GM18909 (cell line): ENCODE data around the gene C3orf22.

Source experiments
- ATAC-seq: cut with Tn5 transposase; IDR thresholded peaks from one replicate; pipeline ENCODE4 v1.9.1; 2021; ENCODE audit warnings: mild to moderate bottlenecking; ENCODE audit not compliant: unreplicated experiment, poor library complexity

C3orf22 gene

GRCh38 chr3:126516936-126517290 is 41.8 kb downstream of the C3orf22 start:
- ATAC-seq = no peak

DNA sequence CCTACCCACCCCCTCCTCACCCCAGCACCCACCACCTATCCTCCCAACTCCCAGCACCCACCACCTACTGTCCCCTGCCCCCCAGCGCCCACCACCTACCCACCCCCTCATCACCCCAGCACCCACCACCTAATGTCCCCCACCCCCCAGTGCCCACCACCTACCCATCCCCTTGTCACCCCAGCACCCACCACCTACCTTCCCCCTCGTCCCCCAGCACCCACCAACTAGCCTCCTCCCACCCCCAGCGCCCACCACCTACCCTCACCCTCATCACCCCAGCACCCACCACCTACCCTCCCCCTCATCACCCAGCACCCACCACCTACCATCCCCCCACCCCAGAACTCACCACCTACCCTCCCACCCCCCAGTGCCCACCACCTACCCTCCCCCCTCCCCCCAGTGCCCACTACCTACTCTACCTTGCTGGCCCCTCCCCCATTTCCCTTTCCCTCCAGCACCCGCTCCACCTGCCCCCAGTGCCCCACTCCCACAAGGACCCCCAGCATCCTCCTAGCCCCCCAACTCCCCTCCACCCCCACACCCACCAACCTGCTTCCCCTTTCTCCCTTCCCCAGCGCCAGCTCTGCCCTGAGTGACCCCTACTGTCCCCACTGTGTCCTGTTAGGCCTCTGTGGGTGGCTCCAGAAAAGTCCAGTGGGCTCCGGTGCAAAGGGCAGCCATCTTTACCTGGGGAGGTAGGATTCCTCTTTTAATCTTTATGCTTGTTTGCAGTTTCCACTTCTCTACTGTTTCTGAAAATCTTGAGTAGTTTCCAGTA is 42.4 kb downstream of the C3orf22 start:
- no peak for ATAC-seq

GRCh38 chr3:126515066-126515706 is 43.5 kb downstream of the C3orf22 start:
- no peak for ATAC-seq

- ATAC-seq = no peak
These were observed 44.6 kb downstream of the C3orf22 start for GRCh38 chr3:126514161-126514560.

GRCh38 chr3:126512916-126513650 is 45.6 kb downstream of the C3orf22 start:
- ATAC-seq = no peak

DNA sequence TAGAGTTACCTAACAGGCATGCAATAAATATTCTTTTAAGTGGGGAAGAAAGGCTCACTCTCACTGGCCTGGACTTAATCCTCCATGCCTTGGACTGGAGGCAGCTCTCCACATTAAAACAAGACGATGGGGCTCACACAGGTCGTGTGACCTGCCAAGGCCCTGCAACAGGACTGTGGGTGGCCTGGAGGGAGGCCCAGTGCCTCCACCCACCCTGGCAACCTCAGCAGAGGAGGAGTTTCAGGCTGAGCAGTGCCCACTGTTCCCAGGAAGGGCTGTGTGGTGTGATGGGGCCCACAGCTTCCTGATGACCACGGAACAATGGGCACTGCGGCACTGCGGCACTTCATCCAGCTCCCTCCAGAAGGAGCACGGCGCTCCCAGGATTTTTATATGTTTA is 46.7 kb downstream of the C3orf22 start:
- no peak for ATAC-seq

DNA sequence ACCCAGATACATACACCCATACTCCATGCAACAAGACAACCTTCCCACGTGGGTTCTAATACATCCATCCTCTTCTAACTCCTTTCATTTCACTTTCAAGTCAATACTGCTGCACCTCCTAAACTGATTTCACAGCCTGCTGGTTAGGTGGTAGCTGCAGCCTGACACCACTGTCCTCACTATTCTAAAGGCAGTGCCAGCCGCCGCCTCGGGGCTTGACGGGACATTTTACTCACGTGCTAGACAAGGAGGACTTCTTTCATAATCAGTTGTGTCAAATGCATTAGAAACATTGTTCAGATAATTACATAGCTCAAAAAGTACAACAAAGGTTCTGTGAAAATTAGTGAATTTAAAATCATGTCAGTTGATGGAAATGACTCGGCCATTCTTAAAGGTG is 47.4 kb downstream of the C3orf22 start:
- no peak for ATAC-seq

DNA sequence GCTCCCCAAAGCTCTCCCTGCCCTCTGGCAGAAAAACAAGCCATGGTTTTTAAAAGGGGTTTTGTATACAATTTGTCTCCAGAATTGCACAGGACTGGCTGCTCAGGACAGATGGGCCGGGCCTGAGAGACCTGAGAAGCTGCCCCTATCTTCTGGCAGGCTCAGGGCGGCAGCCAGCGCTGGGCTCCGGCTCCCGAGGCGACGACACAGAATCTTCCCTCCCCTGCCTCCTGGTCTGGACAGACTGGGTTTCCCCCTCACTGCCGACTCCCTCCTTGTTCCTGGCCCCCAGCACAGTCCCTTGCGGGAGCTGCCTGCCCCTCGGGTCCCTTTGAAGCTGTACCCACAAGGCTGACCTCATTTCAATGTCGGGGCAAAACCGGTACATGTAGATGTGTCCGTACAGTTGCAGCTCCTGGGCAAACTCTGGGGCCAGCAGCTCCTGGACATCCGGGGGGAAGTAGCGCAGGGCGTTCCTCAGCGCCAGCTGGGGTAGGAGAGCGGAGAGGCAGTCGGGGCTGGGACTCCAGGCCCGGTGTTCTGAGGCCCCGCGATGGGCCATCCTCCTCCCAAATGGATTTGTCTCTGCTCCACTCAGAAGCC is 48.3 kb downstream of the C3orf22 start:
- ATAC-seq = no peak

DNA sequence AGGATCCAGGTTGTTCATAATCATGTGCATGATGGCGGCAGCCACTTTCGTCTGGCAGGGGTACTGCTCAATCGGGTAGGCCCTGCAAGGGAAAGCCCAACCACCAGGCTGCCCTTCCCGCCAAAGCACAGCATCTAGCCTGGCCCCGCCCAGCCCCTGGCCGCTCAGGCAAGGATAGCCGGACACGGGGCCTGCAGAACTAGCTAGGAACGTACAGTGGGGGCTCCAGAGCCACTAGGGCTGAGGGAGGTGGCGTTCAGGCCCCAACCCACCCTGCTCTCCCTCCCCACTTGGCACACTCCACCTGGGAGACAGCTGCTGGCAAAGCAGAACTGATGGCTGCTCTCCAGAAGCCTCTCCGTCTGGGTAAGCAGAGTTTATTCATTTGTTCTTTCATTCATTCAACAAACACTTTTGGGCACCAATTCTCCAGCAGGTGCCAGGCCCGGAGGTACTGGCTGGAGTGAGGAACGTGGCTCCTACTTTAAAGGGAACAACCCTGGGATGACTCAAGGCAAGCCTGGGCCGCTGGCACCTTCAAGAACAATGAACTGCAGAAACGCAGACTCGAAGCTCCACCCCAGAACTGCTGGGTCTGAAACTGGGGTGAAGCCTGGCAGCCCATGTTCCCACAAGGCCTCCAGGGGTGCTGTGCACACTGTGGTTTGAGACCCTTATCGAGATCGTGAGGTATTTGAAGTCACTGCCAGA is 49.0 kb downstream of the C3orf22 start:
- no peak for ATAC-seq

GRCh38 chr3:126508564-126508964 is 50.2 kb downstream of the C3orf22 start:
- ATAC-seq = no peak

GRCh38 chr3:126507886-126508285 is 50.8 kb downstream of the C3orf22 start:
- ATAC-seq = no peak

DNA sequence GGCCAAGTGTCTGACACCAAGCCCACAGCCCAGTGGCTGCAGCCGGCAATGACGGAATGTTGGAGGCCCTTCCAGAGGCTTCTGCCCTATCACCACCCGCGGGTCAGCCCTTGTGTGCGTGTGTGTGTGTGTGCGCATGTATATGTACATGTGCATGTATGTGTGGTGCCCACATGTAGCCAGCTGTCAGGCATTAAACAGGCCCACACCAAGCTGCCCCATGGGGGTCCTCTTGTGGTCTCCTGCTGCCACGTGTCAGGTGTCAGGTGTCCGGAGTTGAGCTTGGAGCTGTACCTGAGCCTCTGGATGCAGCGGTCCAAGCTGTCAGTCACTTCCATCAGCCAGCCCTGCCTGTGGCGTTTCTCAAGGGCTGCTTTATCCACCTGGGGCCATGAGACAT is 55.0 kb downstream of the C3orf22 start:
- no peak for ATAC-seq

DNA sequence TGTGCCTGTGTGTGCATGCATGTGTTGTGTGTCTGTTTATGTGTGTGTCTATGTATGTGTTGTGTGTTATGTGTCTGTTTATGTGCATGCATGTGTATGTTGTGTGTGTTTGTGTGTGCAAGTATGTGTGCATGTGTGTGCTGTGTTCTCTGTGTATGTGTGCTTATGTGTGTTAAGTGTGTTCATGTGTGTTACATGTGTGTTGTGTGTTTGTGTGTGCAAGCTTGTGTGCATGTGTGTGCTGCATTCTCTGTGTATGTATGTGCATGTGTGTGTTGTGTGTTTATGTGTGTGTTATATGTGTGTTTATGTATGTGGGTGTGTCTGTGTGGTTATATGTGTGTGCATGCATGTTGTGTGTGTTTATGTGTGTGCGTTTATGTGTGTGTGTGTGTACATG is 56.1 kb downstream of the C3orf22 start:
- ATAC-seq = no peak

DNA sequence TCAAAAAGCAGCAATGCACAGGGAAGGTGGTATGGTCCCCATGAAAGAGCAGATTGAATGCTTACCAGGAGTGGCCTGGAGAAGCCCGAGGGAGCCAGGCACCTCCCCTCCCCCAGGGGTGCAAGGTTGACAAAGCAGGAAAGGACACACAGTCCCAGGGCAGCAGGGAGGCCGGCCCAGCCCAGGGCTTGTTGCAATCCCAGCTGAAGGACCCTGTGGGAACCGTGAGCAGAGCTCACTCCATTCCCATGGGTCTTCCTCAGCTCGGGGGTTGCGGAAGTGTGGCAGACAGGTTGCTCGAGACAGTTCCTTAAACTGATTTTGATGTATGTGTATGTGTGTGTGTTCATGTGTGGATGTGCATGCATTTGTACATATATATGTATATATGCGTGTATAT is 57.0 kb downstream of the C3orf22 start:
- no peak for ATAC-seq

GRCh38 chr3:126501054-126501453 is 57.7 kb downstream of the C3orf22 start:
- ATAC-seq = no peak

- ATAC-seq = no peak
These were observed 58.7 kb downstream of the C3orf22 start for GRCh38 chr3:126500016-126500415.
